WTC11 (cell line): ENCODE measurements around the gene STAMBPL1.

Source experiments
- CREM ChIP-seq: sonication (generic); formaldehyde crosslinking; IDR thresholded peaks from 2 replicates; pipeline ENCODE4 v1.8.1; 2022; ENCODE audit warnings: mild to moderate bottlenecking, missing genetic modification reagents, moderate library complexity
- CTCF ChIP-seq: fragments of 200-600 bp; IDR thresholded peaks from 2 replicates; pipeline ENCODE4 v1.8.0; 2022; ENCODE audit warnings: antibody characterized with exemption
- GRHL2 ChIP-seq: fragments of 250-450 bp; sonication (Bioruptor Pico); IDR thresholded peaks from 2 replicates; pipeline ENCODE4 v1.8.0; 2022; ENCODE audit warnings: mild to moderate bottlenecking, moderate library complexity; ENCODE audit not compliant: insufficient replicate concordance, severe bottlenecking
- HMGA2 ChIP-seq: fragments of 250-450 bp; sonication (Bioruptor Pico); IDR thresholded peaks from 2 replicates; pipeline ENCODE4 v1.4.0; 2021; ENCODE audit warnings: mild to moderate bottlenecking, moderate library complexity
- MXD4 ChIP-seq: fragments of 250-450 bp; sonication (Bioruptor Pico); IDR thresholded peaks from 2 replicates; pipeline ENCODE4 v1.8.0; 2021; ENCODE audit warnings: mild to moderate bottlenecking, moderate library complexity, borderline replicate concordance
- TCF7 ChIP-seq: sonication (generic); formaldehyde crosslinking; IDR thresholded peaks from 2 replicates; pipeline ENCODE4 v1.8.0; 2022; ENCODE audit warnings: mild to moderate bottlenecking, low read depth, missing genetic modification reagents, moderate library complexity
- TP53 ChIP-seq: sonication (generic); formaldehyde crosslinking; IDR thresholded peaks from 2 replicates; pipeline ENCODE4 v1.8.1; 2023; ENCODE audit warnings: mild to moderate bottlenecking, missing genetic modification reagents
- ZBTB43 ChIP-seq: sonication (generic); formaldehyde crosslinking; IDR thresholded peaks from 2 replicates; pipeline ENCODE4 v1.8.1; 2023; ENCODE audit warnings: mild to moderate bottlenecking, missing genetic modification reagents
- ZNF121 ChIP-seq: sonication (generic); formaldehyde crosslinking; IDR thresholded peaks from 2 replicates; pipeline ENCODE4 v1.8.0; 2023; ENCODE audit warnings: missing genetic modification reagents
- ZNF138 ChIP-seq: sonication (generic); formaldehyde crosslinking; conservative IDR thresholded peaks from 2 replicates; pipeline ENCODE4 v1.8.1; 2022; ENCODE audit warnings: mild to moderate bottlenecking, moderate library complexity, missing genetic modification reagents
- ZNF281 ChIP-seq: sonication (generic); formaldehyde crosslinking; IDR thresholded peaks from 2 replicates; pipeline ENCODE4 v1.8.0; 2023; ENCODE audit warnings: mild to moderate bottlenecking, missing genetic modification reagents
- ZNF317 ChIP-seq: sonication (generic); formaldehyde crosslinking; IDR thresholded peaks from 2 replicates; pipeline ENCODE4 v1.8.1; 2023; ENCODE audit warnings: low read depth, mild to moderate bottlenecking, moderate library complexity, missing genetic modification reagents, borderline replicate concordance
- TF ChIP-seq, protein P1 (sequence below): sonication (generic); formaldehyde crosslinking; IDR thresholded peaks from 2 replicates; pipeline ENCODE4 v1.8.1; 2023; ENCODE audit warnings: mild to moderate bottlenecking, missing genetic modification reagents, borderline replicate concordance
- TF ChIP-seq, protein P2 (sequence below): sonication (generic); formaldehyde crosslinking; conservative IDR thresholded peaks from 2 replicates; pipeline ENCODE4 v1.8.1; 2022; ENCODE audit warnings: mild to moderate bottlenecking, missing genetic modification reagents

GRCh38 chr10:88870089-88870488, 10.0 kb upstream of the STAMBPL1 start:
- no peak for TF ChIP-seq CTCF
- TF ChIP-seq ZNF138 = no peak
- TF ChIP-seq HMGA2 (CRISPR knock-in tag) = no peak
- TF ChIP-seq ZNF281 (CRISPR knock-in tag) = no peak
- TF ChIP-seq, protein P1, sequence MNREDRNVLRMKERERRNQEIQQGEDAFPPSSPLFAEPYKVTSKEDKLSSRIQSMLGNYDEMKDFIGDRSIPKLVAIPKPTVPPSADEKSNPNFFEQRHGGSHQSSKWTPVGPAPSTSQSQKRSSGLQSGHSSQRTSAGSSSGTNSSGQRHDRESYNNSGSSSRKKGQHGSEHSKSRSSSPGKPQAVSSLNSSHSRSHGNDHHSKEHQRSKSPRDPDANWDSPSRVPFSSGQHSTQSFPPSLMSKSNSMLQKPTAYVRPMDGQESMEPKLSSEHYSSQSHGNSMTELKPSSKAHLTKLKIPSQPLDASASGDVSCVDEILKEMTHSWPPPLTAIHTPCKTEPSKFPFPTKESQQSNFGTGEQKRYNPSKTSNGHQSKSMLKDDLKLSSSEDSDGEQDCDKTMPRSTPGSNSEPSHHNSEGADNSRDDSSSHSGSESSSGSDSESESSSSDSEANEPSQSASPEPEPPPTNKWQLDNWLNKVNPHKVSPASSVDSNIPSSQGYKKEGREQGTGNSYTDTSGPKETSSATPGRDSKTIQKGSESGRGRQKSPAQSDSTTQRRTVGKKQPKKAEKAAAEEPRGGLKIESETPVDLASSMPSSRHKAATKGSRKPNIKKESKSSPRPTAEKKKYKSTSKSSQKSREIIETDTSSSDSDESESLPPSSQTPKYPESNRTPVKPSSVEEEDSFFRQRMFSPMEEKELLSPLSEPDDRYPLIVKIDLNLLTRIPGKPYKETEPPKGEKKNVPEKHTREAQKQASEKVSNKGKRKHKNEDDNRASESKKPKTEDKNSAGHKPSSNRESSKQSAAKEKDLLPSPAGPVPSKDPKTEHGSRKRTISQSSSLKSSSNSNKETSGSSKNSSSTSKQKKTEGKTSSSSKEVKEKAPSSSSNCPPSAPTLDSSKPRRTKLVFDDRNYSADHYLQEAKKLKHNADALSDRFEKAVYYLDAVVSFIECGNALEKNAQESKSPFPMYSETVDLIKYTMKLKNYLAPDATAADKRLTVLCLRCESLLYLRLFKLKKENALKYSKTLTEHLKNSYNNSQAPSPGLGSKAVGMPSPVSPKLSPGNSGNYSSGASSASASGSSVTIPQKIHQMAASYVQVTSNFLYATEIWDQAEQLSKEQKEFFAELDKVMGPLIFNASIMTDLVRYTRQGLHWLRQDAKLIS = no peak
- TF ChIP-seq, protein P2, sequence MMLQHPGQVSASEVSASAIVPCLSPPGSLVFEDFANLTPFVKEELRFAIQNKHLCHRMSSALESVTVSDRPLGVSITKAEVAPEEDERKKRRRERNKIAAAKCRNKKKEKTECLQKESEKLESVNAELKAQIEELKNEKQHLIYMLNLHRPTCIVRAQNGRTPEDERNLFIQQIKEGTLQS = no peak
- TF ChIP-seq ZNF121 (CRISPR knock-in tag) = no peak
- no peak for TF ChIP-seq ZBTB43
- no peak for TF ChIP-seq MXD4 (CRISPR knock-in tag)
- TF ChIP-seq ZNF317 (CRISPR knock-in tag) = no peak
- TF ChIP-seq TP53 (CRISPR knock-in tag) = no peak
- TF ChIP-seq GRHL2 = no peak
- TF ChIP-seq CREM (CRISPR knock-in tag) = no peak
- TF ChIP-seq TCF7 (CRISPR knock-in tag) = no peak
